ENCODE results near the gene ZC3H12A. TPM values are rescaled to one million over a fixed set of nuclear protein-coding genes. Genes with fewer than 3 reads are reported as not detected.
A peak's percentile ranks its signal among the peaks of the same experiment; 100 is the strongest.

ZC3H12A gene
- total RNA-seq, 1 donor from 2014 or later: 3.0 TPM

DNA sequence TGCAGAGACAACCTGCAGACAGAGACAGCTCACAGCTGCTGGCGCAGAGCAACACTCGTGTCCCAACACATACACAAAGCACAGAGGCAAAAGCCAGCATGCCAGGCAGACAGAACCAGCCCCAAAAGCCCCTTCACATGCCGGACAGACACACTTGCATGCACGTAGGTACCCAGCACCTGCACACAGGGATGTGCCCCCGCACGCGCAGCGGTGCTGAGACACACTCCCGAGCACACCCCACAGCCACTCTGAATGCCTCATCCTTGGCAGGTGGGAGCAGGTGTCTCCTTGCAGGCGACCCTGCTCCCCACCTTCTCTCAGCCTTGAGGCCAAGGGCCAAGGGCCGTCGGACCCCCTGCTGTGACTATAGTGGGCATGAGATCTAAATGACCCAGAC, 41.2 kb upstream of the ZC3H12A start:
- Mint-ChIP-seq H3K27me3 (peaks cover 44% of the 10 kb centered on the region), H3K4me1 (ENCODE audit: low read depth) (no peaks in the 10 kb centered on the region), H3K9me3 (ENCODE audit: low read depth) (no peaks in the 10 kb centered on the region), H3K27ac (no peak overlapping the region), H3K4me3 (ENCODE audit: low read depth) (no peak overlapping the region), H3K36me3 (ENCODE audit: insufficient read depth) (no peaks in the 10 kb centered on the region)
- DNase-seq (ENCODE audit: low spot score, unreplicated experiment): no peak
- TF ChIP-seq, protein P1, sequence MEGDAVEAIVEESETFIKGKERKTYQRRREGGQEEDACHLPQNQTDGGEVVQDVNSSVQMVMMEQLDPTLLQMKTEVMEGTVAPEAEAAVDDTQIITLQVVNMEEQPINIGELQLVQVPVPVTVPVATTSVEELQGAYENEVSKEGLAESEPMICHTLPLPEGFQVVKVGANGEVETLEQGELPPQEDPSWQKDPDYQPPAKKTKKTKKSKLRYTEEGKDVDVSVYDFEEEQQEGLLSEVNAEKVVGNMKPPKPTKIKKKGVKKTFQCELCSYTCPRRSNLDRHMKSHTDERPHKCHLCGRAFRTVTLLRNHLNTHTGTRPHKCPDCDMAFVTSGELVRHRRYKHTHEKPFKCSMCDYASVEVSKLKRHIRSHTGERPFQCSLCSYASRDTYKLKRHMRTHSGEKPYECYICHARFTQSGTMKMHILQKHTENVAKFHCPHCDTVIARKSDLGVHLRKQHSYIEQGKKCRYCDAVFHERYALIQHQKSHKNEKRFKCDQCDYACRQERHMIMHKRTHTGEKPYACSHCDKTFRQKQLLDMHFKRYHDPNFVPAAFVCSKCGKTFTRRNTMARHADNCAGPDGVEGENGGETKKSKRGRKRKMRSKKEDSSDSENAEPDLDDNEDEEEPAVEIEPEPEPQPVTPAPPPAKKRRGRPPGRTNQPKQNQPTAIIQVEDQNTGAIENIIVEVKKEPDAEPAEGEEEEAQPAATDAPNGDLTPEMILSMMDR (IDR thresholded peaks at IDR 0.05; ENCODE audit: unreplicated experiment): no peak

DNA sequence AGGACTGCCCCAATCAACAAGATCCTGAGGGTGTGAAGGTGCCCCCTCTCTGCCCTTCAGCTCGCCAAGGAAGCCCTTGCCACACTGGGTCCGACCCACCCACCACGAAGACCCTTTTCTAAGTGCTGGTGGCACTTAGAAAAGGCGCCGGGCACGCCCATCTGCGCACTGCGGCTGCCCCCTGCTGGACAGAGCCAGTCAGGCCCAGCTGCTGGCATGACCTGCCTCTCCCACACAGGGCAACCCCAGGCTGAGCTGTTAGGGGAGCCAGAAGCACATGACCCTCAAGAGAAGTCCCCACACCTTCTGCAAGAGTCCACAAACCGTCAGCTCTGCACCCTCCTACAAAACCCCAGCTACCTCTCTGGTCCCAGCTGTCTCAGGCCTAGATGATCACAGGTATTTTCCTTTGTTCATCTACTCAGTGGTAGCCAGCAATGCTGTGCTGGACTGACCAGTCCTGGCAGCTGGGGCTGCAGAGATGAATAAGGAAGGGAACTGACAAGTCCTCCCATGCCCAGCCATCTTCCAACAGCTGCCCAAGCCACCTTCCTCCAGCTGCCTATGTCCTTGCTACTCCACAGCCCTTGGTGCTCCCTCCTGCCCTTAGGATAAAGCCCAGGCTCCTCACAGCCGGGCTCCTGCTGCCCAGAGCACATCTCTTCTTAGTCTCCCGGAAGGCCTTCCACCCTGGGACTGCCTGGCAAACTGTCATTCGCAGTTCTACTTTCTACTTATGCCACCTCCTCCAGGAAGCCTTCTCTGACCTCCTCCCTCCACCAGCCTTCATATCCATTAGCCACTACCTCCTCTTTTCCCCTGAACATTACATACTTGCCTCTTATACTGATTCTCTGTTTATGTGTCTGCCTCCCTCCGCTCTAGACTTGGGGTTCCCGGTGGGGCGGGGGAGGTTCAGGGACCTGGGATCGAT, 39.8 kb upstream of the ZC3H12A start:
- TF ChIP-seq, protein P1 (IDR thresholded peaks at IDR 0.05; ENCODE audit: unreplicated experiment): peak; percentile 94
- no peaks in the 10 kb centered on the region for H3K4me1 Mint-ChIP-seq (ENCODE audit: low read depth)
- H3K4me3 Mint-ChIP-seq (ENCODE audit: low read depth): no peak overlapping the region
- H3K36me3 Mint-ChIP-seq (ENCODE audit: insufficient read depth): no peaks in the 10 kb centered on the region
- DNase-seq (ENCODE audit: low spot score, unreplicated experiment): peak; percentile 75
- H3K27me3 Mint-ChIP-seq: peaks cover 34% of the 10 kb centered on the region
- H3K27ac Mint-ChIP-seq: no peak overlapping the region
- no peaks in the 10 kb centered on the region for H3K9me3 Mint-ChIP-seq (ENCODE audit: low read depth)

DNA sequence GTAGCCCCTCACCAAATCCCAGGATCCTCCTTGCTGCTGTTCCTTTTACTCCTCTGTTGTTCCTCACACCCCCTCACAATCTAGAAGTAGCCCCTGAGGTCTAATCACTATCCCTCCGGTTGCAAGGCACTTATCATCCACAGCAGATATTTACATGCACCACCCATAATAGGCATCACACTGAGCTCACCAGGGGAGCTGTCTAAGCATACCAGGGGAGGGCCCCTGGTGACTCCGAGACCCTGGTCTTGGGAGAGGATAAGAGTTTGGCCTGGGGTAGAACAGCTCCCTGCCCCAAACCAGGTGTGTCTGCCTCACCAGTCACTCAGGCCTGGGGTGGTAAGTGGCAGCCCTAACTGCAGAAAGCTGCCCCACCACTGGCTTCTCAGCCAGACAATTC, 37.3 kb upstream of the ZC3H12A start:
- TF ChIP-seq, protein P1 (IDR thresholded peaks at IDR 0.05; ENCODE audit: unreplicated experiment): no peak
- Mint-ChIP-seq H3K4me1 (ENCODE audit: low read depth) (no peaks in the 10 kb centered on the region), H3K36me3 (ENCODE audit: insufficient read depth) (no peaks in the 10 kb centered on the region)

DNA sequence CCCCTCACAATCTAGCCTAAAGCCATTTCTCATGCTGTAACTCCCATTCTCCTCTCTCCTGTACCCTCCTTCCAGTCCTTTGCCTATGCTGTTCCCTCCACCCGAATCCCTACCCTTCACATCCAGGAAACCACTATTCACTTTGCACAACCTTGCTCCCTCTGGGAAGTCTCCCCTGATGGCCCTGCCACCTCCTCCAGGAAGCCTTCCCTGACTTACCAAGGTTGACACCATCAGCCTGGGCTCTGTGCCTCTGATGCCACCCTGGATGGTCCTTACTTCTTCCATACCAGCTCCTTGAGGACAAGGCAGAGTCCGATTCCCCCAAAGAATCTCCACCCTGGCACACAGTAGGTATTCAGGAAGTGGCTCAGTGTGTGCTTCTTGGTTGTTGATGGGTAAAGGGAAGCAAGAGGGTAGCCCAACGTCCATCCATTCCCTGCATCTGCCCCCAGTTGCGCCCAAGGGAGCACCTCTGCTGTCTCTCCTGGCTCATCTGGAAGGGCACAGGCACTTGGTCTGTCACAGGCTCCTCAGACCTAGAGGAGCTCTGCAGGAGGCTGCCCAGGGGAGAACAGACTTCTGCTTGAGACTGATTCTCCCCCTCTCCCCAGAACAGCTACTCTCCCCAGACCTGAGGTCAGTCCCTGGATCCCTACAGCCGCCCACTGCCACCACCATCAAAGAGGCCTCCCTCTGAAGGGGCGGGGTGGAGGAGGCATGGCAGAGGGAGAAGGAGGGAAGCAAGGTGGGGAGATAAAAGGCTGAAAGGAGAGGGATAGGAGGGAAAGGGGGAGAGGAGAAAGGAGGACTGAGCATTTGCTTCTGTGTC, 36.1 kb upstream of the ZC3H12A start:
- Mint-ChIP-seq H3K9me3 (ENCODE audit: low read depth) (no peaks in the 10 kb centered on the region), H3K4me1 (ENCODE audit: low read depth) (no peaks in the 10 kb centered on the region), H3K27me3 (peaks cover 33% of the 10 kb centered on the region), H3K27ac (no peak overlapping the region), H3K36me3 (ENCODE audit: insufficient read depth) (no peaks in the 10 kb centered on the region), H3K4me3 (ENCODE audit: low read depth) (no peak overlapping the region)
- DNase-seq (ENCODE audit: low spot score, unreplicated experiment): no peak
- TF ChIP-seq, protein P1 (IDR thresholded peaks at IDR 0.05; ENCODE audit: unreplicated experiment): no peak

More for the DNA sequence above, 37.3 kb upstream of the ZC3H12A start:
- H3K27me3 Mint-ChIP-seq: peaks cover 28% of the 10 kb centered on the region
- H3K4me3 Mint-ChIP-seq (ENCODE audit: low read depth): no peak overlapping the region
- no peak overlapping the region for H3K27ac Mint-ChIP-seq
- H3K9me3 Mint-ChIP-seq (ENCODE audit: low read depth): no peaks in the 10 kb centered on the region
- no peak for DNase-seq (ENCODE audit: low spot score, unreplicated experiment)

DNA sequence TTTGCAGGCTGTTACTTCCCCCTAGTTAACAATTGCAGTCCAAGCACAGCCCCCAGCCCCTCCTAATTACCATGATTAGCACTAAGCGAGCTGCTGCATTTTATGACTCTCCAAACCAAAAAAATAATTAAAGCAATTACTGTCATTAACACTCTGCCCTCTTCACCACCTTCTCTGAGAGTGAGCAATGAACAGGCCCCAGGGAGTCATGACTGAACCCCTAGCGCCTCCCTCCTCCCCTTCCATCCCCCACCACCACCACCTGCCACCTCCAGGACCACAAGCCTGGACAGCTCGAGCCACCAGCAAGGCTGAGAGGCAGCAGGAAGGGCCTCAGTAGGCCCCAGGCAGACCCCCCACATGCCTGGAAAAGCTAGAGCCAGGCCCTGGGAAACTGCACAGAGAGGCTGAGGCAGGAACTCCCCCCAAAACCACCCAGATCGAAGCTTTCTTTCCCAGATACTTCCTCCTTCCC, 35.5 kb upstream of the ZC3H12A start:
- no peak for DNase-seq (ENCODE audit: low spot score, unreplicated experiment)
- Mint-ChIP-seq H3K4me3 (ENCODE audit: low read depth) (no peak overlapping the region), H3K27ac (no peak overlapping the region), H3K27me3 (peaks cover 35% of the 10 kb centered on the region), H3K36me3 (ENCODE audit: insufficient read depth) (no peaks in the 10 kb centered on the region), H3K4me1 (ENCODE audit: low read depth) (no peaks in the 10 kb centered on the region), H3K9me3 (ENCODE audit: low read depth) (no peaks in the 10 kb centered on the region)
- TF ChIP-seq, protein P1 (IDR thresholded peaks at IDR 0.05; ENCODE audit: unreplicated experiment): no peak
